ENCODE results near the gene ARAP2.
"Not testable (repeated sequence)": the region's sequence is repeated elsewhere in the genome, so short reads cannot be mapped to it uniquely, and the experiment has no call there.

Gene ARAP2

DNA sequence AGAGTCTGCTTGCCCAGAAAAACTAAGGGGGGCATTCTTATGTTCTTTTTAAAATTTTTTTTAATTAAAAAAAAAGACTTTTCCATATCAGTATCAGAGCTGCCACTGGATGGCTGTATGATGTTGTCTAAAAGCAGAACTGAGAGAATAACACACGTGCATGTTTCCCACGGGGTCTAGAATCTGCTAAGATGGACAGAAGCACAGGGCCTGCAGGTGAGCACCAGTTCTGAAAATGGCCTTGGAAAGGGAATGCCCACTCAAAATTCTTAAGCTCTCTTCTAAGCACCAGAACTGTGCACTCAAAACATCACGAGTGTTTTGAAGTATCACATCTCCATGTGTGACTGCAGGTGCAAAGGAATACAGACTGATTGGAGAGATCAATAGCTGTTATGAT, 61.1 kb downstream of the ARAP2 start:
- Histone ChIP-seq H3K4me2 (ENCODE audit: low read length) (no peak overlapping the region), H3F3A (ENCODE audit: control insufficient read depth, insufficient read depth) (no peaks in the 10 kb centered on the region), H3K79me2 (ENCODE audit: control insufficient read depth, low read length) (no peaks in the 10 kb centered on the region), H3K9me2 (replicated peaks; ENCODE audit: control insufficient read depth, low read length) (no peaks in the 10 kb centered on the region), H4K20me1 (ENCODE audit: control insufficient read depth, insufficient read depth, low read depth, low read length) (no peaks in the 10 kb centered on the region), H3K9me3 (ENCODE audit: control insufficient read depth, insufficient read depth, low read length) (no peaks in the 10 kb centered on the region), H3K4me3 (ENCODE audit: low read length) (no peak overlapping the region), H3K36me3 (ENCODE audit: control insufficient read depth, low read length) (no peaks in the 10 kb centered on the region), H3K27me3 (ENCODE audit: control insufficient read depth, low read length) (no peaks in the 10 kb centered on the region), H3K27ac (ENCODE audit: low read depth, low read length) (no peak overlapping the region), H3K4me1 (ENCODE audit: control insufficient read depth, low read length) (no peaks in the 10 kb centered on the region)
- TF ChIP-seq, protein P1, sequence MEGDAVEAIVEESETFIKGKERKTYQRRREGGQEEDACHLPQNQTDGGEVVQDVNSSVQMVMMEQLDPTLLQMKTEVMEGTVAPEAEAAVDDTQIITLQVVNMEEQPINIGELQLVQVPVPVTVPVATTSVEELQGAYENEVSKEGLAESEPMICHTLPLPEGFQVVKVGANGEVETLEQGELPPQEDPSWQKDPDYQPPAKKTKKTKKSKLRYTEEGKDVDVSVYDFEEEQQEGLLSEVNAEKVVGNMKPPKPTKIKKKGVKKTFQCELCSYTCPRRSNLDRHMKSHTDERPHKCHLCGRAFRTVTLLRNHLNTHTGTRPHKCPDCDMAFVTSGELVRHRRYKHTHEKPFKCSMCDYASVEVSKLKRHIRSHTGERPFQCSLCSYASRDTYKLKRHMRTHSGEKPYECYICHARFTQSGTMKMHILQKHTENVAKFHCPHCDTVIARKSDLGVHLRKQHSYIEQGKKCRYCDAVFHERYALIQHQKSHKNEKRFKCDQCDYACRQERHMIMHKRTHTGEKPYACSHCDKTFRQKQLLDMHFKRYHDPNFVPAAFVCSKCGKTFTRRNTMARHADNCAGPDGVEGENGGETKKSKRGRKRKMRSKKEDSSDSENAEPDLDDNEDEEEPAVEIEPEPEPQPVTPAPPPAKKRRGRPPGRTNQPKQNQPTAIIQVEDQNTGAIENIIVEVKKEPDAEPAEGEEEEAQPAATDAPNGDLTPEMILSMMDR (IDR thresholded peaks at IDR 0.05; ENCODE audit: low read depth, low read length, poor library complexity, severe bottlenecking): no peak
- TF ChIP-seq EZH2phosphoT487 (IDR thresholded peaks at IDR 0.05; ENCODE audit: borderline replicate concordance, low read length): no peak

DNA sequence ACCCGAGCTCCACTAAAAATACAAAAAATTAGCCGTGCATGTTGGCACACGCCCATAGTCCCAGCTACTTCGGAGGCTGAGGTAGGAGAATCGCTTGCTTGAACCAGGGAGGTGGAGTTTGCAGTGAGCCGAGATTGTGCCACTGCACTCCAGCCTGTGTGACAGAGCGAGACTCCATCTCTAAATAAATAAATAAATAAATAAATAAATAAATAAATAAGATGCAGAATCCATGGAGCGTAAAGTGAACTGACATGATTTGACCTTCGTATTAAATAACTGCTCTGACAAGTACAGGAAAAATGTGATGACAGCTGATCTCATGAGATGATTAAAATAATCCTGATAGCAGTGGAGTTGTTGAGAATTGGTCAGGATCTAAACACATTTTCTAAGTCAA, 62.0 kb downstream of the ARAP2 start:
- not testable (repeated sequence) for H3K79me2 ChIP-seq (ENCODE audit: control insufficient read depth, low read length); H3K36me3 ChIP-seq (ENCODE audit: control insufficient read depth, low read length); H3K4me2 ChIP-seq (ENCODE audit: low read length); H3K27me3 ChIP-seq (ENCODE audit: control insufficient read depth, low read length); H3K27ac ChIP-seq (ENCODE audit: low read depth, low read length); H3K4me3 ChIP-seq (ENCODE audit: low read length); H3K9me2 ChIP-seq (replicated peaks; ENCODE audit: control insufficient read depth, low read length); H3K9me3 ChIP-seq (ENCODE audit: control insufficient read depth, insufficient read depth, low read length); H3F3A ChIP-seq (ENCODE audit: control insufficient read depth, insufficient read depth); H4K20me1 ChIP-seq (ENCODE audit: control insufficient read depth, insufficient read depth, low read depth, low read length); H3K4me1 ChIP-seq (ENCODE audit: control insufficient read depth, low read length)

DNA sequence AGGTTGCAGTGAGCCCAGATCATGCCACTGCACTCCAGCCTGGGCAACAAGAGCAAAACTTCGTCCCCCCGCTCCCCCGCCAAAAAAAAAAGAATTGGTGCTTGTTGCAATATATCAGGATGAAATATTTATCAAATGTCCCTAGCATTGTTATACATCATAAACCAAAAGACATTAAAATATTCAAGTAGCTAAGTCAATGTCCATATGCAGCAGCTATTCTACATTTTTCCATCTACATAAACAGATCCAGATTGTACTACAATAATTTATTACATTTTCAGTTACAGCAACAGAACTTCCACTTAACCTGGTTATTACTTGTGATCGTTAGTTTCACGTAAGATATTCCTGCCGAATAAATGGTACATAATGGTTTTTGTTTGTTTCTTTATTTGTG, 64.1 kb downstream of the ARAP2 start:
- H3K27ac ChIP-seq (ENCODE audit: low read depth, low read length): no peak overlapping the region
- TF ChIP-seq, protein P1 (IDR thresholded peaks at IDR 0.05; ENCODE audit: low read depth, low read length, poor library complexity, severe bottlenecking): no peak
- TF ChIP-seq EZH2phosphoT487 (IDR thresholded peaks at IDR 0.05; ENCODE audit: borderline replicate concordance, low read length): no peak
- H3K27me3 ChIP-seq (ENCODE audit: control insufficient read depth, low read length): no peaks in the 10 kb centered on the region
- no peaks in the 10 kb centered on the region for H3K79me2 ChIP-seq (ENCODE audit: control insufficient read depth, low read length)
- no peaks in the 10 kb centered on the region for H4K20me1 ChIP-seq (ENCODE audit: control insufficient read depth, insufficient read depth, low read depth, low read length)
- no peaks in the 10 kb centered on the region for H3F3A ChIP-seq (ENCODE audit: control insufficient read depth, insufficient read depth)
- H3K4me1 ChIP-seq (ENCODE audit: control insufficient read depth, low read length): no peaks in the 10 kb centered on the region
- no peaks in the 10 kb centered on the region for H3K9me2 ChIP-seq (replicated peaks; ENCODE audit: control insufficient read depth, low read length)
- H3K36me3 ChIP-seq (ENCODE audit: control insufficient read depth, low read length): no peaks in the 10 kb centered on the region
- no peaks in the 10 kb centered on the region for H3K9me3 ChIP-seq (ENCODE audit: control insufficient read depth, insufficient read depth, low read length)
- no peak overlapping the region for H3K4me3 ChIP-seq (ENCODE audit: low read length)
- H3K4me2 ChIP-seq (ENCODE audit: low read length): no peak overlapping the region

- Histone ChIP-seq H3K27ac (ENCODE audit: low read depth, low read length) (no peak overlapping the region), H3K4me3 (ENCODE audit: low read length) (no peak overlapping the region), H3K4me1 (ENCODE audit: control insufficient read depth, low read length) (no peaks in the 10 kb centered on the region), H3F3A (ENCODE audit: control insufficient read depth, insufficient read depth) (no peaks in the 10 kb centered on the region), H3K79me2 (ENCODE audit: control insufficient read depth, low read length) (no peaks in the 10 kb centered on the region), H3K36me3 (ENCODE audit: control insufficient read depth, low read length) (no peaks in the 10 kb centered on the region), H3K4me2 (ENCODE audit: low read length) (no peak overlapping the region), H3K27me3 (ENCODE audit: control insufficient read depth, low read length) (no peaks in the 10 kb centered on the region), H3K9me3 (ENCODE audit: control insufficient read depth, insufficient read depth, low read length) (no peaks in the 10 kb centered on the region), H4K20me1 (ENCODE audit: control insufficient read depth, insufficient read depth, low read depth, low read length) (no peaks in the 10 kb centered on the region), H3K9me2 (replicated peaks; ENCODE audit: control insufficient read depth, low read length) (no peaks in the 10 kb centered on the region)
- TF ChIP-seq EZH2phosphoT487 (IDR thresholded peaks at IDR 0.05; ENCODE audit: borderline replicate concordance, low read length): no peak
- TF ChIP-seq, protein P1 (IDR thresholded peaks at IDR 0.05; ENCODE audit: low read depth, low read length, poor library complexity, severe bottlenecking): no peak
Observed at GRCh38 chr4:36178484-36178883, 65.8 kb downstream of the ARAP2 start.
